Endothelial cell (in vitro differentiated cells): Measurements from ENCODE around the gene ELFN1. TPM values are rescaled to one million over a fixed set of nuclear protein-coding genes. Genes with fewer than 3 reads are reported as not detected.

Source experiments
- DNase-seq: peaks from one replicate; pipeline ENCODE4 v3.0.0; 2021; ENCODE audit warnings: low spot score
- H3K27ac Mint-ChIP-seq: one replicate; pipeline ENCODE4 v1.8.0; 2021; ENCODE audit warnings: mixed read lengths, inconsistent platforms; ENCODE audit not compliant: unreplicated experiment
- H3K27me3 Mint-ChIP-seq: one replicate; pipeline ENCODE4 v1.8.0; 2021; ENCODE audit warnings: mild to moderate bottlenecking, moderate library complexity, mixed read lengths, inconsistent platforms; ENCODE audit not compliant: unreplicated experiment
- H3K36me3 Mint-ChIP-seq: one replicate; pipeline ENCODE4 v1.8.0; 2021; ENCODE audit warnings: mild to moderate bottlenecking, low read depth, mixed read lengths, inconsistent platforms; ENCODE audit not compliant: unreplicated experiment
- H3K4me1 Mint-ChIP-seq: one replicate; pipeline ENCODE4 v1.8.0; 2021; ENCODE audit warnings: mild to moderate bottlenecking, mixed read lengths, inconsistent platforms; ENCODE audit not compliant: unreplicated experiment
- H3K4me3 Mint-ChIP-seq: one replicate; pipeline ENCODE4 v1.8.0; 2021; ENCODE audit warnings: mild to moderate bottlenecking, mixed read lengths, inconsistent platforms; ENCODE audit not compliant: unreplicated experiment
- H3K9me3 Mint-ChIP-seq: one replicate; pipeline ENCODE4 v1.8.0; 2021; ENCODE audit warnings: mixed read lengths, inconsistent platforms; ENCODE audit not compliant: unreplicated experiment
- CTCF ChIP-seq: fragments of 200-600 bp; sonication (generic); IDR thresholded peaks from one replicate; pipeline ENCODE4 v1.5.0; 2021; ENCODE audit warnings: antibody characterized with exemption; ENCODE audit not compliant: unreplicated experiment
- total RNA-seq: library from RNA; stranded (reverse); fragmentation: NEBNext Ultra II Directional; extraction: Animal tissue kit (Norgen Biotek cat#: 25700); gene quantifications from one replicate; pipeline ENCODE4 v1.2.1, GENCODE V29; 2021; ENCODE audit not compliant: unreplicated experiment

Gene ELFN1
- total RNA-seq, 1 donor from 2014 or later = 10.6 TPM

- no peak overlapping the region for H3K4me3 Mint-ChIP-seq
- no peak for DNase-seq
- H3K27me3 Mint-ChIP-seq = peaks cover 3% of the 10 kb centered on the region
- peaks cover 8% of the 10 kb centered on the region for H3K9me3 Mint-ChIP-seq
- H3K27ac Mint-ChIP-seq = no peak overlapping the region
- no peak for TF ChIP-seq CTCF
- H3K36me3 Mint-ChIP-seq = peaks cover 3% of the 10 kb centered on the region
- H3K4me1 Mint-ChIP-seq = no peaks in the 10 kb centered on the region
Measured at GRCh38 chr7:1639532-1640175, 30.4 kb upstream of the ELFN1 start.

- no peak for DNase-seq
- Mint-ChIP-seq H3K36me3 (peaks cover 3% of the 10 kb centered on the region), H3K4me3 (no peak overlapping the region), H3K9me3 (peaks cover 8% of the 10 kb centered on the region), H3K27ac (no peak overlapping the region), H3K27me3 (peaks cover 3% of the 10 kb centered on the region), H3K4me1 (no peaks in the 10 kb centered on the region)
- no peak for TF ChIP-seq CTCF
Measured at GRCh38 chr7:1640376-1641172, 29.5 kb upstream of the ELFN1 start.

- peaks cover 3% of the 10 kb centered on the region for H3K36me3 Mint-ChIP-seq
- no peak for TF ChIP-seq CTCF
Measured at GRCh38 chr7:1641173-1641572, 28.9 kb upstream of the ELFN1 start.

GRCh38 chr7:1641661-1642260 lies 28.3 kb upstream of the ELFN1 start:
- no peak for DNase-seq
- H3K4me1 Mint-ChIP-seq = no peaks in the 10 kb centered on the region
- H3K4me3 Mint-ChIP-seq = no peak overlapping the region
- no peak for TF ChIP-seq CTCF
- peaks cover 3% of the 10 kb centered on the region for H3K36me3 Mint-ChIP-seq
- H3K9me3 Mint-ChIP-seq = peaks cover 4% of the 10 kb centered on the region
- H3K27ac Mint-ChIP-seq = no peak overlapping the region
- peaks cover 3% of the 10 kb centered on the region for H3K27me3 Mint-ChIP-seq

More at GRCh38 chr7:1641173-1641572, 28.9 kb upstream of the ELFN1 start:
- peaks cover 4% of the 10 kb centered on the region for H3K9me3 Mint-ChIP-seq
- no peaks in the 10 kb centered on the region for H3K4me1 Mint-ChIP-seq
- DNase-seq = no peak
- H3K27me3 Mint-ChIP-seq = peaks cover 3% of the 10 kb centered on the region
- no peak overlapping the region for H3K4me3 Mint-ChIP-seq
- H3K27ac Mint-ChIP-seq = no peak overlapping the region
